AG09319 (cell line): ENCODE data around the gene CCDC157.
A peak's percentile ranks its signal among the peaks of the same experiment; 100 is the strongest.

Experiments used
- DNase-seq: peaks from one replicate; pipeline ENCODE4 v3.0.0-alpha.2; 2010; ENCODE audit warnings: low read depth; ENCODE audit errors: extremely low read depth
- TF ChIP-seq, protein P1 (sequence below): IDR thresholded peaks from 2 replicates; pipeline ENCODE4 v1.5.1; 2011; ENCODE audit warnings: low read depth, mild to moderate bottlenecking, inconsistent platforms, low read length, moderate library complexity

Gene CCDC157

DNA sequence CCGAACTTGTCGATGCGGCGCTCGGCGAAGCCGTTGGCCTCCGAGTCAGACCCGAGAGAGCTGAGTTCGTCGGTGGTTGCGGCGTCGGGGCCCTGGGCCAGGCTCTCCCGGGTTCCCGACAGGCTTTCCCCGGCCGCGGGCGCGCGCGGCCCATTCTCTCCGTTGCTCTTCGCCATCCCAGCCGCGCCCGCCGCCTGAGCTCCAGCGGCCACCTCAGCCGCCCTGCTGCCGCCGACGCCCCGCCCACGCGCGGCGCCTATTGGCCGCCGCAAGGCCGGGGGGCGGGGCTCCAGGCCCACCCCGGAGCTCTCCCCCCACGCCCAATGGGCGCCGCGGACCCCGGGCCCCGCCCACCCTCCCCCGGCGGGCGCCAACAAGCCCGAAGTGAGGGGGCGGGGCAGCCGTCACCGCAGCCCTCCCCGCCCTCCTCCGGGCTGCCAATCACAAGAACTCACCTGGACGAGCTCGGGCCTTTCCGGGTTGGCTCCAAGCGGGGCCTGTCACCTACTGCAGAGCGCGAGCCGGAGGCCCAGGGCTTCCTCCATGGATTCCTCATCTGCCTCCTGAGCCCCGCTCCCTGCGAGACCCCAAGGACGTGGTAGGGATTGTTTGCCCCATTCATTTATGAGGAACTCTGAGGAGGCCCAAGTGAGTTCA is 30.0 kb upstream of the CCDC157 start, which contains the start of gene TBC1D10A:
Gene TBC1D10A, minus strand, starts transcription at position 236 of the 657 bp plus-strand sequence. Its CDS starts 60 bp downstream, at position 176.
- peak; percentile 74 for DNase-seq
- TF ChIP-seq, protein P1, sequence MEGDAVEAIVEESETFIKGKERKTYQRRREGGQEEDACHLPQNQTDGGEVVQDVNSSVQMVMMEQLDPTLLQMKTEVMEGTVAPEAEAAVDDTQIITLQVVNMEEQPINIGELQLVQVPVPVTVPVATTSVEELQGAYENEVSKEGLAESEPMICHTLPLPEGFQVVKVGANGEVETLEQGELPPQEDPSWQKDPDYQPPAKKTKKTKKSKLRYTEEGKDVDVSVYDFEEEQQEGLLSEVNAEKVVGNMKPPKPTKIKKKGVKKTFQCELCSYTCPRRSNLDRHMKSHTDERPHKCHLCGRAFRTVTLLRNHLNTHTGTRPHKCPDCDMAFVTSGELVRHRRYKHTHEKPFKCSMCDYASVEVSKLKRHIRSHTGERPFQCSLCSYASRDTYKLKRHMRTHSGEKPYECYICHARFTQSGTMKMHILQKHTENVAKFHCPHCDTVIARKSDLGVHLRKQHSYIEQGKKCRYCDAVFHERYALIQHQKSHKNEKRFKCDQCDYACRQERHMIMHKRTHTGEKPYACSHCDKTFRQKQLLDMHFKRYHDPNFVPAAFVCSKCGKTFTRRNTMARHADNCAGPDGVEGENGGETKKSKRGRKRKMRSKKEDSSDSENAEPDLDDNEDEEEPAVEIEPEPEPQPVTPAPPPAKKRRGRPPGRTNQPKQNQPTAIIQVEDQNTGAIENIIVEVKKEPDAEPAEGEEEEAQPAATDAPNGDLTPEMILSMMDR, result no peak

- DNase-seq, result no peak
- TF ChIP-seq, protein P1, result no peak
Observed at GRCh38 chr22:30327864-30328345, 28.9 kb upstream of the CCDC157 start.

GRCh38 chr22:30328466-30329049 is 28.2 kb upstream of the CCDC157 start:
- no peak for DNase-seq
- TF ChIP-seq, protein P1, result no peak

DNA sequence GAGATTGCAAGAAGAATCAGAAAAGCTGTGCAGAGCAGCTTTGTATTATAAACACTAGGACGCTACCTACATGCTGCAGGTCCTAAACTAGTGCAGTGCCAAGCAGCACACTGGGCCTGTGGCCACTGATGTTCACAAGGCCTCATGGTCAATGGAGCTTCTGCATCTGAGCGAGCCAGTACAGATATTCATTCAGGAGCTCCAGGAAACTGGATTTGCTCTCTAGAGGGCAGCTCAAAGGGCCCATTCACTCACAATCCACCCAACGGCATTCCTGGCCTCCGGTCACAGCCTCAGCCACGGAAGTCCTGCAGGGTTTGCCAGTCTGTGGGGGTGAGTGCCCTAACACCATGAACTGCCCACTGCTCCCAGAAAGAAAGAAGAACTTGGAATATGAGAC is 24.3 kb upstream of the CCDC157 start:
- TF ChIP-seq, protein P1, result no peak
- DNase-seq, result no peak

DNA sequence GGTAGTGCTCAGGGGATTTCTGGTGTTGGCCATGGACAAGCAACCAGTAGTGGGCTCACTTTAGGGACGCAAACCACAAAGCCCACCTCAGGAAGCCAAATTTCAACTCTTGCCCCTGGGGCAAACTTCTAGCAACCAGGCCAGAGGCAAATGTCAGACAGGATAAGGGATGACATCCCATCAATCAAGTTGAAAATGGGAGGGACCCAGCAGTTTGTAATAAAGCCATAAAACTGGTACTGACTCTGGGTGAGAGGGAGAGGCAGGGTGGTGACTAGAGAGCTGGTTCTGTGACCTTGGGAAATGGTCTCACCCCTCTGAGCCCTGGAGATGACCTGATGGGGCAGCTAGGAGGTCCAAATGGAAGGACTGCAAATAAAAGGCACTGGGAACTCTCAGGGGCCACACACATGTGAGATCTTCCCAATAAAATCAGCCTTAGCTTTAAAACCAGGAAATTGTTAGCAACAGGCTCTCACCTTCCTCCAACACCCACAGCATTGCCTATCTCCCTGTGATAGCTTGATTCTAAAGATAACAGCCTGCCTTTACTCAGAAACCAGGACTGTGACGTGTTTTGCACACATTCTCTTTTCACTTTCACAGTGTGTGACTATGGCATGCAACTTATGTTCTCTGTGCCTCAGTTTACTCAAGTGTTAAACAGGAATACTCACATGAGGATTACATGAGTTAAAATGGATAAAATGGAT is 23.7 kb upstream of the CCDC157 start:
- DNase-seq, result no peak
- TF ChIP-seq, protein P1, result no peak

DNA sequence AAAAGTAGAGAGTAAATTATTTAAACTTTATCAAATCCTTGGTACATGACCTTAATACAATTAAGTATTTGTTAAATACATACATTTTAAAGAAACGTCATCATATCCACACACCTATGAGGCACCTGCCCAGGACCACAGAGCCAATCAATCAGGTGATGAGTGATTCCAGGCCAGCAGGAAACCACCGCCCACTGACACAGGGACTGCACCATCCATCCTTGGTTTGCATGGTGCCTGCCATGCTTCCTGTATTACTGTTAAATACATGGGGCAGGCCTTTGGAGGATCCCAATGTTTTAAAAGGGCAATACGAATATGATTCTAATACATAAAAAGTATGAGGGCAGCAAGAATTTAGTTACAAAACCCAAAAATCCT is 23.1 kb upstream of the CCDC157 start:
- no peak for DNase-seq
- TF ChIP-seq, protein P1, result no peak

DNA sequence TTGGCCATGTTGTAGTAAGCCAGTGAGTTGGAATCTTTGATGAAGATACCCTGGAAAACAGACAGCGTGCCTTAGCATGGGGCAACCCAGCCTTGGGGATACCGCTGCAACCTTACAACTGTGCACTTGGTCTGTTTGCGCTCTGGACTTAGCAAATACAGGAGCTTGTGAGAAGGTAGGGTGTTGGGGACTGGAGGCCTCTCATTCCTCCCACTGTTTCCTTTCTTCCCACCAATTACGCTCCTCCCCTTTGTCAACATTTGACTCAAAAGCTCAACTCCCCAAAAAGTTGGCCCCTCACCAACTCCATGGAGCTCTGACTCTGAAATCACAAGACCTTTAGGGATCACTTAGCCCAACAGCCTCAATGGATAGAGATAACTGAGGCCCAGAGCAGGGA is 22.2 kb upstream of the CCDC157 start:
- TF ChIP-seq, protein P1, result no peak
- DNase-seq, result no peak
